CD4-positive, alpha-beta T cell treated with Interferon alpha-2 for 1 hour (primary cell): ENCODE measurements around the gene ZDHHC22.
"Not testable (repeated sequence)": the region's sequence is repeated elsewhere in the genome, so short reads cannot be mapped to it uniquely, and the experiment has no call there.

Experiments
- DNase-seq, 2 donors: peaks; one replicate each; pipeline ENCODE4 v3.0.0-alpha.2; 2020 to 2022

ZDHHC22 gene, protein sequence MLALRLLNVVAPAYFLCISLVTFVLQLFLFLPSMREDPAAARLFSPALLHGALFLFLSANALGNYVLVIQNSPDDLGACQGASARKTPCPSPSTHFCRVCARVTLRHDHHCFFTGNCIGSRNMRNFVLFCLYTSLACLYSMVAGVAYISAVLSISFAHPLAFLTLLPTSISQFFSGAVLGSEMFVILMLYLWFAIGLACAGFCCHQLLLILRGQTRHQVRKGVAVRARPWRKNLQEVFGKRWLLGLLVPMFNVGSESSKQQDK

DNA sequence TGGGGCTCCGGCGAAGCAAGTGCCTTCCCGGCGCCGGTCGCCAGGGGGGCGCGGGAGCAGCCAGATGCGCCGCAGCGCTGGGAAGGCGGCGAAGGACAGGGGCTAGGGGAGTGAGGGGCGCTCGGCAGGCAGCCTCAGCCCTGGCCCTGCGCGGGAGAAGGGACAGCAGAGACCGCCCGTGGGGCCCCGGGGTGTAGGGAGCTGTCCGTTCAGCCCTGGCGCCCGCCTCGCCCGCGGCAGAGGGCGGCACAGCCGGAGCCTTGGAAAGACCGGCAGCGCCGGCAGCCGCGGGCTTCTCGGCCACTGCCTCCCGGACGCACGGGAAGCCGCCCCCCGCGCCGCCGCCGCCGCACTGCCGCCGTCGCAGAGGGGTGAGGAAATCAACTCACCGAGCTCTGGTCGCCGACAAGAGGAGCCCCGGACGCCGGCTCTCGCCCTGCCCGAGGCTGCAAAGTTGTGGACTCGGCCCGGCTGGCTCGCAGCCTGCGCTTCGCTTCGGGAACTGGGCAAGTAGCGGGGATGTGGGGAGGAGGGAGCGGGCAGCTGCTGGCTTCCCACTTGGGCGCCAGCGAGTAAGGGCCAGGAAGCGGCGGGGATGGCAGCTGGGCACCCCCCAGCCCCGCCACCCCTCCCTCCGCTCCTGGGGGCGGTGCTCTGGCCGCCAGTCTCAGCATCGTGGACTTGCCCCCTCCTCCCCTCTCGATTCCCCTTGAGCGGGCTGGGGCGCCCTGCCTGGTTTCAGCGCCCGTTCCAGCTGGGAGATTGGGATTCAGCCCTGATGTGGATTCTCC, at the start of gene ZDHHC22:
Gene ZDHHC22 (minus strand): TSS at position 578 of the 791 bp plus-strand sequence. CDS start 2,053 bp downstream, outside the sequence.
- no peak for DNase-seq

DNA sequence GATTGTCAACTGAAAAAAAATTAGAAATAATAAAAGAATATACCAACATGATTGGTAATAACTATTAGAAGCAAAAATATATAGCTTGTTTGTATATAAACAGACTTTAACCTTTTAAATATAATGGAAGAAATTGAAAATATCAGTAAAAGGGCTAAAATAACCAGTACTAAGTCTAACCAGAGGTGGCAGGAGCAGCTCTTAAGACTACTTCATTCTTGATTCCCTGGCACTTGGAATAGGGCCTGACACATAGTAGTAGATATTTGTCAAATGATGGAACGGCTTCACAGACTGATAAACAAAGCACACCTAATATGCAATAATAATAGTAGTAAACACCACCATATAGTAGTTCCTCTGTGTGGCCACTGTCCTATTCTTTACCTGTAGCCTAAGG, 49.4 kb upstream of the ZDHHC22 start:
- DNase-seq = no peak

DNA sequence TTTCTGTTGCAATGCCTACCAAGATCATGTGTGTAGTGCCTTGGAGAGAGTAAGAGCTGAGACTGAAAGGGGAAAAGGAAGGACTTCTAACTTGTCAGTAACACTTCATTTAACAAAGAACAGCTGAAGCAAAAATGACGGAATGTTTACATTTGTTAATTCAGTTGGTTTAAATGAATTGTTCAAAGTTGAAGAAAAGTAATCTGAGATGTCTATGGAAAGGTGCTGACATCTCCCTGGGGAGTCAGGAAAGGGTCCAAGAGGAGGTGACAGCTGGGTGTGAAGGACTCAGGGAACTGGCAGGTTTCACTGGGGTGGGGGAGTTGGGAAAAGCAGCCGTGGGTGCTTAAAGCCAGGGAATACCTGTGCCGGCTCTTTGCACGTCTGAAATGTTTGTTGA, 47.9 kb upstream of the ZDHHC22 start:
- DNase-seq = no peak

DNA sequence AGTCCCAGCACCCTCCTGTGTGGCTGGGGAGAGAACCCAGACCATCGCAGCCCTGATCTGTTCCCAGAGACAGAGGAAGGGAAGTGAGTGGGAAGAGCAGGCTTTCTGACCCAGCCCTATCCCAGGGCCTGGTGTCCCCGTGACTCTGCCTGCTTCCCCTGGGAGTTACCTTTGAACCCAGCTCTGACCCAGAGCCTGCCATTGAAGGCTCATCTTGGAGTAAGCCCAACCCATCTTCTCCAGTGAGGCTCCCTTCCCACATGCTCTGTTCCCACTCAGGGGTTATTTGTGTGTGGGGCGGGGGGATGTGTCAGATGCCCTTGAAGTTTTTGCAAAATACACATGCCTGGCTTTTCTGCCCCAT, 46.0 kb upstream of the ZDHHC22 start:
- DNase-seq = no peak

DNA sequence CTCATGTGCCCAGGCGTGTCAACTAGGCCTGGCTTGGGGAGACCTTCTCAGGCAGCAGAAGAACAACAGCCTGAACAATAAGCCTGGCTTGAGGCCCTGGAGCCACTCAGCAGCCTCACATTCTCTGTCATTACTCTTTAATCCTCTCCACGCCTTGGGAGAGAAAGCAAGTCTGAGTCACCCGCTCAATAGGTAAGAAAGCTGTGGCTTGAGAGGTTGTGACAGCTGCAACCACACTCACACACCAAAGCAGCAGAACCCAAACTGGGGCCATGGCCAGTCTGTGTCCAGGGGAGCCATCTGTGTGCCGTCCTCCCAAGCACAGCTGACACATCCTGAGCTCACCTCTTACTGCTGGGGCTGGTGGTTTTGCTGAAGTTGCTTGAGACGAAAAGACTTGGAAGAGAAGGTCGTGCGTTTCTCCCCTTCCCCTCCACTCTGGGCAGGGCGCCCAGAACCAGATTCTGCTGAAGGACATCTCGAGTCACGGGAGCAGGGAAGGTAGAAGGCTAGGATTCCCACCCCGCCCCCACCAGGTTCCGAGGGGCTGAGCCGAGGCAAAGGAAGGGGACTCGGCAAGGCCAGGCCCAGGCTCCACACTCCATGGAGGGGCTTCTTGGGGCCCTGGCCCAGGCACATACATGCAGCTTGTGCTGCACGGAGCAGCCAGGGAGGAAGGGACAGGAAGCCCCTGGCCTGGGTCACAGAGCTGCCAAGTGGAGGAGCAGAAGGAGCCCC, 45.5 kb upstream of the ZDHHC22 start:
- DNase-seq = no peak

DNA sequence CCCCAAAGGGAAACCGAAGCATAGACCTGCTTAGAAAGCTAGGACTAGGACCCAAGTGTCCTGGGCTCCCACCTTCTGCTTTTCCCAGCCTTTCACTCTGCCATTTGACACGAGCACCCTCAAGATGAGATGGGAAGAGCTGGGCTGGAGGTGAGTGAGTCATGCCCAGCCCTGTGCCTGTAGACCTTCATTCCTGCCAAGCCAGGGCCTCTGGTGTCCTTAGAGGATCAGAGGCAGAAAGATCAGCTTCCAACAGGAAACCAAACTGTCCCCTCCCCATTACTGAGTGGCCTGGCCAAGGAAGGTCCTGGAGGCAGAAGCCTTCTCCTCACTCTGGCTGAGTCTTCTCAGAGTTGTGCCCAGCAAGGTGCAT, 43.5 kb upstream of the ZDHHC22 start:
- DNase-seq = no peak

DNA sequence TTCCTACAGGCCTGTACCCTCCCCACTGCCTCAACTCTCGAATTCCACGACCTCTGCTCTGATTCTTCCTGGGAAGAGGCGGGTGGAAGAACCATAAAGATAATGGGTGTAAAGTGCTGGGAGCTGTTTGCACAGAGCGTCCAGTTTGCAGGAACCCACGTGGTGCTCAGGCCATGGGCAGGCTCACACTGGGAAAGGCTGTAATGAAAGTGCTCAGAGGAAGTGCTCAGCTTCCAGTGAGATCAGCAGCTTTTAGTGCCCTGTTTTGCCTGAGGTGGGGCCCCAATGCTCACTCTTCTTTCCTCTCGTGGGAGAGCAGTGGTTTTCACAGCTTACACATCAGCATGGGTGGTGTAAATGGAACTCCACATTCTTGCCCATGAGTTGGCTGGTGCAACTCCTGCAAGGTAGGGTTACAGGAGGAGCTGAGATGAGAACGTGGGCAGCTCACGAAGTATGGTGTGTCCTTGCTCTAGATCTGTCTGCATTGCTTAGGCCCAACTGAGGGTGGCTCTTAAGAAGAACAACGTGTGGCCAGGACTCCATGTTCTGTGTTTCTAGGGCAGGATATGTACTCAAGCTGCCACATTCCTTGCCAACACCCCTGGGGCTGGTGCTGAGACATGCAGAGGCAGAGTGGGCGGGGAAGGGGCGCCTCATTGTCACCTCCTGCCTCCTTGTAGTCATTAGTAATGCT, 43.0 kb upstream of the ZDHHC22 start:
- DNase-seq = no peak

DNA sequence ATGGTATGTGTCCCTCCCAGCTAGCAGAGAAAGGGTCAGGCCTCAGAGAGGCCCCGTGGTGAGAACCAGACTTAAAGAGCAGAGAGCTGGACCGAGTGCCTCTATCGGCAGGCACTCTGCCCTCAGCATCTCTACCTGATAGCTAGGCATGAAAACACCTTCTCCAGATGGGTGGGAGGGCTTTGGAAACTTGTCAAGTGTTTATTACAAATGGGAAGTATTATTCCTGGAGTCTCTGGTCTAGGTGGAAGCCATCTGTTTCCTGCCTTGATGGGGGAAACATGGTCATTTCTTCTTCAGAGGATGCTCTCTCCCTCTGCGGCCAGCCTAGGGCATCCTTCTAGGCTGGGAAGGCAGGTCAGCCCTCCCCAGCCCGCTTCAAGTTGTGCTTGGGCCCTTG, 42.3 kb upstream of the ZDHHC22 start:
- DNase-seq = no peak

DNA sequence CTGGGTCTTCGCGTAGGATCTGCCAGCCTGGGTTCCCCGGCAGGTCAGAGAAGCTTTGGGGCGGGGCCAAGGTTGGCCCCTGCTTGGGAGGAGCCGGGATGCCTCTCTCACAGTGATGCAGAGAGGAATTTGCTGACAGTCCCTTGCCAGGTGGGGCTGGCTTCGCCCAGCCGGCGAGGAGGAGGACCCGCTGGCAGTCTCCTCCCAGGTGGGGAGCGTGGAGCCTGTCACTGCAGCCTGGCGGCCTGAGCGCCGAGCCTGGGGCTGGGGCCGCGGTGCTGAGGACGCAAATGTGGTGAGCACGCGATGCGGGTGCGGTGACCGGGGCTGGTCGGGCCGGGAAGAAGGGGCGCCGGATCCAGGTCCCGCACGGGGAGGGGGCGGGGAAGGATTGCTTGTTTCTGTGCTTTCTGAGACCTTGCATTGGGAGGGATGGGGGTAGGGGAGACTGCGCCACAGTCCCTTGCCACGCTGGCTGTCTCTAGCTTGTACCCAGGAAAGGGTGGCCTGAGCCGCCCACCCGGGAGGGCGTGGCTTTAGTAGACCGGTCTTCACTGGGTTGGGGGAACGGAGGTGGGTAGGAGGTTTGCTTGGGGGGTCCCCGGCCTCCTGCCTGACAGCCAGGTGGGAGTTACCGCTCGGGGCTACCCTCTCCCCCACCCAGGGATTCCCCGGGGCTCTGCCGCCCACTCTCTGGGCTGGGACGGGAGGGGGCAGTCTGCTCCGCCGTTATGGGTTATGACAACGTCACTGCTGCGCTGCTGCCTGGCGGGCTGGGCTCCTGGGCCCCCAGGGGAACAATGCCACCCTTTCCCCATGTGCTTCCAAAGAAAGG, 40.2 kb upstream of the ZDHHC22 start, which contains the start of gene TMEM63C:
Gene TMEM63C (plus strand): TSS at position 196 of the 835 bp plus-strand sequence. CDS start 37,016 bp downstream, outside the sequence.
- DNase-seq = peak; percentile 65 to 67

DNA sequence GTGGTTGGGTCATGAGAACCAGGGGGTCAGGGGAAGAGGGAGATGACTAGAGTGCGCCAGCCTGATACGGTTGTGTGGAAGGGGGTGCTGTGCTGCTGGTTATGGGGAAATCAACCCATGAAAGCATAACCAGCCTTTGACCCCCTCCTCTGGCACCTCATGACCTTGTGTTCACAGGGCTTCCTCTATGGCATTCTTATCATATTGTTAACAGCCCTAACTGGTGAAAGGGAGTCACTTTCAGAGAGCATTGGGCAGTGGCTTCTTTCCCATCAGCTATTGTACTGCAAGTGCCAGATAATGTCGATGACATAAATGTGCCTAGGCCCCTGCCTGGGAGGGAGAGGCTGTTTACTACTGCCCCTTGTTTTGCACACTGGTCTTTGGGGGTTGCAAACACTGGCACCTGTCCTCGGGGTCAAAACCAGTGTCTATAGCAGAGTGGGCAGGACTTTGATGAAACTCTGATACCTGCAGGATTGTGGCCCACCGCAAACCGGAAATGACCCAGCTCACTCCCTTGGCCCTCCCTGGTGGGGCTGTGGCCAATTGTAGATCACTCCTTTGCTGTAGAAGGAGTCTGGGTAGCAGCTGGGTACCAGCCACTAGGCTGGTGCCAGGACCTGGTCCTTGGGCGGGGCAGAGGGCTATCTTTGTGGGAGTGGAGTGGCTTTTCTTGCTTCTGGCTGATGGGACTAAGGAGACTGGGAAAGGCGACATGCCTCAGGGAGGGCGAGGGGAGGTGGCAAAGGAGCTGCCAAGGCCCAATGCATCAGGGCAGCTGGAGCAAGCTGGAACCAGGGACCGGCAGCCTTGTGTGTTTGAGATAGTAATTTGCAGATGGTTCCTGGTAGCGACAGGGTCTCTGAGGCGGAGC, 39.4 kb upstream of the ZDHHC22 start:
- DNase-seq = peak in 1 of 2 donors; percentile 2

DNA sequence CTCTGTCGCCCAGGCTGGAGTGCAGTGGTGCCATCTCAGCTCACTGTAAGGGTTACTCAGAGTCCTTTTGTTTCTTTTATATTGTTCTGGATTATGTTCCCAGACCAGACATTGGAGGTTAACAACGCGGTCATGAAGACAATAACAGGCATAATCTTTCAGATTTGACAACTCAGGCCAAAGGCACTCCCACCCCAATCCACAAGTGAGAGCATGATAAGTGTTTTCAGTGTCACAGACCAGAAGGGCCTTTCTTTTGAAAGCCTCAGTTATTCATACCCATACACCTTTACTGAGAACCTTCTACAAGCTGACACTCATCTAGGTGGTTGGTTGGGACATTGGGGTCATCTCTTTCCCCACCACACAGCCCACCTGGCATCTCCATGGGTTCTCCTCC, 37.1 kb upstream of the ZDHHC22 start:
- no peak for DNase-seq

DNA sequence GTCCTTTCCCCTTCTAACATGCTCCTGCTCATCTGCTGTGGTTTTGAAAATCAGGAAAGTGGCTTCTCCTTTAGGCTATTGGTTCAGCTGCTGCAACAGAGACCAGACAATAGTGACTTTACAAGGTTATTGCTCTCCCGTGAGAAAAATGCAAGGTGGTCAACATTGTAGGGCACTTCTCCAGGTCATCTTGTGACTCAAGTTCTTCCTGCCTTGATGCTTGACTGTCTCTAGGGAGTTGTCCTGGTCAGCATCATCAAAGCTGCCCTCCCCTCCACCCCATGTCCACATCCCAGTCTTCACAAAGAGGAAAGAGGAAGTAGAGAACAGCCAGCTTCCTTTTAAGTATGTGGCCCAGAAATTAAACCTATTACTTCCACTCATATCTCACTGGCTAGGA, 36.1 kb upstream of the ZDHHC22 start:
- no peak for DNase-seq

DNA sequence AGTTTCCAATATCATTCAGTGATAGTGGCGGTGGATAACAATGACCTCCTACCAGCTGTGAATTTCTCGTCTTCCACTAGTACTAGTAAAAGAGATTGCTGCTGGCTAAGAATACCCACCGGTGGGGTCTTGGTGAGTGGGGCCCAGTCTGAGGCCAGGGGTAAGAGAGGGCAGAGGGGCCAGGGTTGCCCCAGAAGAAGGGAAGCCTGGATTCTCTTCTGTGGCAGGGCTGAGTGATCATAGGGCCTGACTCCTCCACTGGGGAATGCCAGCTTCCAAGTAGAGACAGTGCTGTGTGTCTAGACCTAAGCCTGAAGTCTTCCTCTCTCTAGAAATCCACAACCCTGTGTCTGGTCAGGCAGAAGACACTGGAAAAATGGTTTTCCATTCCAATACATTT, 34.3 kb upstream of the ZDHHC22 start:
- no peak for DNase-seq

DNA sequence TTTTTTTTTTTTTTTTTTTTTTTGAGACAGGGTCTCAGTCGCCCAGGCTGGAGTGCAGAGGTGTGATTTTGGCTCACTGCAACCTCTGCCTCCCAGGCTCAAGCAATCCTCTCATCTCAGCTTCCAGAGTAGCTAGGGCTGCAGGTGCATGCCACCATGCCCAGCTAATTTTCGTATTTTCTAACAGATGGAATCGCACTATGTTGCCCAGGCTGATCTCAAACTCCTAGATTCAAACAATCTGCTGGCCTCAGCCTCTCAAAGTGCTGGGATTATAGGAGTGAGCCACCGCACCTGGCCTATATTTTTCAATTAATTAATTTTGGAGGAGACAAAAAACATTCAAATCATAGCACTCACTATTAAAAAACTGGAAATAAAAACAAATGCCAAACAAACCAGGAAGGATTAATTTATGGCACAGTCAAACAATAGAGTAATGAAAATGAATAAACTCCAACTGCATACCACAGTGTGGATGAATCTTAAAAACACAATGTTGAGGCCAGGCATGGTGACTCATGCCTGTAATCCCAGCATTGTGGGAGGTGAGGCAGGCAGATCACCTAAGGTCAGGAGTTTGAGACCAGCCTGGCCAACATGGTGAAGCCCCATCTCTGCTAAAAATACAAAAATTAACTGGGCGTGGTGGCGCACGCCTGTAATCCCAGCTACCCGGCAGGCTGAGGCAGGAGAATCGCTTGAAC, 32.5 kb upstream of the ZDHHC22 start:
- not testable (repeated sequence) for DNase-seq

DNA sequence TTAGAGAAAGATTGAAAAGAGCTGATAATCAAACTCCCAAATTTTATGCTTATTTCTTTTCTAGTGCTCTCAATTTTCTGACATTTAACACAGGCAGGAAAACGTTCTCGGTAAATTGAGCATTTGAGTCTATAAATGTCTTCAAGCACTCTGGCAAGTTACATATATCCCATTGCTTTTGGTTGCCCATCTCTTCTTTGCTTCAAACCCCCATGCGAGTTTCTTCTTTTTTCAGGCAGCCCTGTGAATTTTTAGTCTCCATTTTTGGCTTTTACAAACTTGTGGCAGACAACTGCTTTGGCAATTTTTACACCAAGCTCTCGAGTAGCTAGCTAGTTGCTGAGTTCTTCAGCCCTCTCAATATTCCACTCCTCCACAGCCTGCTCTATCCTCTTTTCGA, 31.3 kb upstream of the ZDHHC22 start:
- no peak for DNase-seq

DNA sequence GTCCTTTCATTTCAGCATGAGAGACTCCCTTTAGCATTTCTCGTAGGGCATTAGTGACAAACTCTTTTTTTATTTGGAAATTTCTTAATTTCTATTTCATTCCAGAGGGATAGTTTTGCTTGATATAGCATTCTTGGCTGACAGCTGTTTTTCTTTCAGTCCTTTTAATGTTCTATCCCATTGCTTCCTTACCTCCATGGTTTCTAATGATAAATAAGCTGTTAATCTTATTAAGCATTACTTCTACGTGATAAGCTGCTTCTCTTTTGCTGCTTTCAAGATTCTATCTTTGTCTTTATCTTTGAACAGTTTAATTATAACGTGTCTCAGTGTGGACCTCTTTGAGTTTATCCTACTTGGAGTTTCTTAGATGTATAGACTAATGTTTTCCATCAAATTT, 28.5 kb upstream of the ZDHHC22 start:
- no peak for DNase-seq

DNA sequence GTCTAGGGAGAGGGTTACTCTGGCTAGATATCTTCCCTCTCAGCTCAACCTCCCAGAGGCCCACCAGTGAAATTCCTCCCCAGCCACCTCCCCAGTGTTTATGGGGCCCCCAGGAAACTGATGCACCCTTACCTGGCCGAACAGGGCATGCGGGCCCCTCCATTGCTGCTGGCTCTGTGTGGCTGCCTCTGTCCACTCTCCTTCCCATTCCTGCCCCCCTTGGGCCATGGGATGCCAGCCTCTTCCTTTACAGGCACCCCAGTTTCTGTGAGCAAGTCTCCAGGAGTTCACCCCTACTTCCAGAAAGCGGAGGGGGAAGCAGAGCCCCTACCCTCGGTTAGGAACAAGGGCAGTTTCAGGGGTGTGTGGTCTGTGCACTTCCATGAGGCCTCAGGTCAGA, 19.4 kb upstream of the ZDHHC22 start:
- DNase-seq = no peak

DNA sequence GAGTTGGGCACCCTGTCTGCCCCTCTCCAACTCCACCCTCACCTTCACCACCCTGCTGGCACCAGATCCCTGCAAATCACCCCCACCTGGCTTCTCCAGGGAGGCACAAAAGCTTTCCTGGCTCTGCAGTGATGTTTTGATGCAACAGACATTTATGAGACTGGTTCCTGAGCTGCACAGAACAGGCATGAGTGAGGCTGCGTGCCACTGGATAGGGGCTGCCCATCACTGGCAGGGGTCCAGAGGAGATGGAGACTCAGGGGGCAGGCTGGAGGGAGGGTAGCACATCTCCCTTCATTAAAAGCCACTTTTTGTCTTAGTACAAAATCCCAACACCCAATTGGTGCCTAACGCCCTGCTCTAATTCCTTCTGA, 17.3 kb upstream of the ZDHHC22 start:
- DNase-seq = no peak

DNA sequence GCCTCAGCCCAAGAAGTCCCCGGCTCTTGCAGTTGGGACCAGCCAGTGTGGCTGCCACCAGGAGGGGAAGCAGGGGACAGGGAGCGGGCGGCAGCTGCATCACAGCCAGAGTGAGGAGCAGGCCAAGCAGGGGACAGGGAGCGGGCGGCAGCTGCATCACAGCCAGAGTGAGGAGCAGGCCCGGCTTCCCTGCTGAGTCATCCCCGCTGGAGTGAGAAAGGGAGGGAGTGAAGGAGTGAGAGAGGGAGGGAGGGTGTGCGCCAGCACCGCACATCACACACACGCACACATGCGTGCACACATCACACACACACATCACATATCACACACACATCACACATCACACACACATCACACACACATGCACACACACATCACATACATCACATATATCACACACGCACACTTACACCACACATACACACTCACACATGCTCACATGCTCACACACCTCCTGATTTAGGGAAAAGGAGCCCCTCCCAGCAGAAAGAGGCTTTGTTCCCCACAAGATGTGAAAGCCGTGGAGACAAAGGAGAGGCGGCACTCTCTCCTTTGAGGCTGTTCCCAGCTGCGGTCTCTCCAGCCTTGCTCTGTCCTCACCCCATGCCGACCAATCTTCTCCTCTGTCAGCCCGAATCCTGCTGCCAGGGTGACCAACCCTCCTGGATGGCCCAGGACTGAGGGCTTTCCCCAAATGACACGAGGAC, 16.7 kb upstream of the ZDHHC22 start:
- no peak for DNase-seq

DNA sequence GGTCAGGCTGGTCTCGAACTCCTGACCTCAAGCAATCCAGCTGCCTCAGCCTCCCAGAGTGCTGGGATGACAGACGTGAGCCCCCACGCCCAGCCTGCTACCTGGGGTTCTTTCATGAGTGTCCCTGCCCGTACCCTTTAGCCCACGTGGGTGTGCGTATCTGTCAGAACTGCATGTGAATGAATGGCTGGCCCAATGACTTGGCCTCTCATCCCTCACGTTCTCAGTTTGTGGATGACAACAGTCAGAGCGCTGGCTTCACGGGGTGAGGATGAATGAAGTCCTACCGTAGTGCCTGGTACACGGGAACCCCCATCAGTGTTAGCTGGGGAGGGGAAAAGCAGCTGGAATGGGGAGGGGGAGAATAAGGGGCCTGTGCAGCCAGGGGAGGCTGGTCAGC, 16.1 kb upstream of the ZDHHC22 start:
- no peak for DNase-seq
